Osteocyte (in vitro differentiated cells): ENCODE measurements around the gene ZDHHC7. TPM values are rescaled to one million over a fixed set of nuclear protein-coding genes. Genes with fewer than 3 reads are reported as not detected.
A peak's percentile ranks its signal among the peaks of the same experiment; 100 is the strongest.
"Not testable (repeated sequence)": the region's sequence is repeated elsewhere in the genome, so short reads cannot be mapped to it uniquely, and the experiment has no call there.

ENCODE experiments used
- DNase-seq: peaks from one replicate; pipeline ENCODE4 v3.0.0; 2021; ENCODE audit warnings: mixed read lengths; ENCODE audit not compliant: unreplicated experiment; ENCODE audit errors: extremely low spot score
- H3K27ac Mint-ChIP-seq: one replicate; pipeline ENCODE4 v1.8.0; 2021; ENCODE audit warnings: mild to moderate bottlenecking, mixed read lengths; ENCODE audit not compliant: unreplicated experiment
- H3K27me3 Mint-ChIP-seq: one replicate; pipeline ENCODE4 v1.8.0; 2021; ENCODE audit warnings: mixed read lengths; ENCODE audit not compliant: unreplicated experiment
- H3K36me3 Mint-ChIP-seq: one replicate; pipeline ENCODE4 v1.8.0; 2021; ENCODE audit warnings: mixed read lengths; ENCODE audit not compliant: unreplicated experiment
- H3K4me1 Mint-ChIP-seq: one replicate; pipeline ENCODE4 v1.8.0; 2021; ENCODE audit warnings: mixed read lengths; ENCODE audit not compliant: unreplicated experiment
- H3K4me3 Mint-ChIP-seq: one replicate; pipeline ENCODE4 v1.8.0; 2021; ENCODE audit warnings: mild to moderate bottlenecking, moderate library complexity, mixed read lengths; ENCODE audit not compliant: unreplicated experiment
- H3K9me3 Mint-ChIP-seq: one replicate; pipeline ENCODE4 v1.8.0; 2021; ENCODE audit warnings: mixed read lengths; ENCODE audit not compliant: unreplicated experiment
- total RNA-seq: library from RNA; stranded (reverse); gene quantifications from 2 replicates; pipeline ENCODE4 v1.2.1, GENCODE V29; 2021
- TF ChIP-seq, protein P1 (sequence below): fragments of 200-600 bp; sonication (generic); IDR thresholded peaks from 2 replicates; pipeline ENCODE4 v1.5.0; 2021; ENCODE audit warnings: antibody characterized with exemption, mild to moderate bottlenecking, moderate library complexity

ZDHHC7 gene
- total RNA-seq, 1 donor from 2014 or later: 53.7 TPM

DNA sequence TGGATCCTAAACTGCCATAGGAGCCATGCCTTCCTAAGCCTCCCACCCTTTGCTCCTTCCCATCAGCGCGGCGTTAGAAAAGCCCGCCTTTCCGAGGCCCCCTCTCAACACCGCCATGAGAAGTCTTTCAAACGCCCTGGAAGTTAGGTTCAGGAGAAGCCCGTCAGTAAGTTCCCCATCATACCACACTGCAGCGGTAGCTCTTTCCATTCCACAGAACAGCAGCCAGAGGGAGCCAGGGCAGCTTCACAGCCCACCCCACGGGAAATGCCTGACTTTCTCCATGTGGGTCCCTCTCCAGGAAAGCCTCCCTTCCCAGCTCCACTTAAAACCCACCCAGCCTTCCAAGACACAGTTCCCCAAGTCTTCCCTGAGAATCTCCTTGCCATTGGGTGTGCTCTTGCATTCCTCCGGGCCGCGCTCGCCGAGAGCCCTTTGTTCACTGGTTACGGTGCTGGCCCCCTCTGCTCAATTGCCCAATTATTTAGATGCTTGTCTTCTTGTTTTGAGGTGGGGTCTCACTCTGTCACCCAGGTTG is 44.9 kb upstream of the ZDHHC7 start:
- Mint-ChIP-seq H3K36me3 (no peaks in the 10 kb centered on the region), H3K9me3 (no peaks in the 10 kb centered on the region), H3K4me3 (no peak overlapping the region), H3K27ac (no peak overlapping the region), H3K27me3 (no peaks in the 10 kb centered on the region), H3K4me1 (peaks cover 20% of the 10 kb centered on the region)
- no peak for DNase-seq
- TF ChIP-seq, protein P1, sequence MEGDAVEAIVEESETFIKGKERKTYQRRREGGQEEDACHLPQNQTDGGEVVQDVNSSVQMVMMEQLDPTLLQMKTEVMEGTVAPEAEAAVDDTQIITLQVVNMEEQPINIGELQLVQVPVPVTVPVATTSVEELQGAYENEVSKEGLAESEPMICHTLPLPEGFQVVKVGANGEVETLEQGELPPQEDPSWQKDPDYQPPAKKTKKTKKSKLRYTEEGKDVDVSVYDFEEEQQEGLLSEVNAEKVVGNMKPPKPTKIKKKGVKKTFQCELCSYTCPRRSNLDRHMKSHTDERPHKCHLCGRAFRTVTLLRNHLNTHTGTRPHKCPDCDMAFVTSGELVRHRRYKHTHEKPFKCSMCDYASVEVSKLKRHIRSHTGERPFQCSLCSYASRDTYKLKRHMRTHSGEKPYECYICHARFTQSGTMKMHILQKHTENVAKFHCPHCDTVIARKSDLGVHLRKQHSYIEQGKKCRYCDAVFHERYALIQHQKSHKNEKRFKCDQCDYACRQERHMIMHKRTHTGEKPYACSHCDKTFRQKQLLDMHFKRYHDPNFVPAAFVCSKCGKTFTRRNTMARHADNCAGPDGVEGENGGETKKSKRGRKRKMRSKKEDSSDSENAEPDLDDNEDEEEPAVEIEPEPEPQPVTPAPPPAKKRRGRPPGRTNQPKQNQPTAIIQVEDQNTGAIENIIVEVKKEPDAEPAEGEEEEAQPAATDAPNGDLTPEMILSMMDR: peak; percentile 41

DNA sequence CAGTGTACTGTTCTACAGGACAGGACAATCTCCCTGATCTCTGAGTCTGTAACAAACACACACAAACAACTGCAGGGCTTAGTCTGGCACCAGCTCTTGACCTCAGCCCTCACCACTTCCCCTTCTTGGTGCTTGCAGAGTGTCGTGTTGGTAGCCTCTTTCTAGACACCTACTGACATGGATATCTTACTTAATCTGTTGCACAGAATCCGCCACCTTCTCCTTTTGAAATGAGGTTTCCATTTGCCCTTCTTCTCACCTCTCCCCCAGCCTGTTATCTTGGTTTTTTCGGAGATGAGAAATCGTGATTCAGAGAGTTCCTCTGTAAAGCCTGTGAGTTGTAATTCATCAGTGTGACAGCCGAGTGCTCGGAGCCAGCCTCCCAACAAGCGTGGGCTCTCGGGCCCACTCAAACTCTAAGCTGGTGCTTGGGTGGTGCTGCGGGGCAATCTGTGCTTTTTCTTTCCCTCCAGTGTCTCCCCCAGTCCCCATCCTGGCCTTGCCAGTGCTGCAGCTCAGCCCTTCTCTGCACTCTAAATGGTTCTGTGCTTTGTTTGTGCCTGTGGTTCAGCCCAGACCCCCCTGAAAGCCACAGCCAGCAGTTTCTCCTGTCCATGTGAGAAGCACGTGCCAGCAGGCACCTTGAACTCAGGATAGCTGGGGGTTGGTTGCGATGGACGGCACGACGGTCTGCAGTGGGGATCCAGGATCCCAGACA is 44.3 kb upstream of the ZDHHC7 start:
- no peaks in the 10 kb centered on the region for H3K9me3 Mint-ChIP-seq
- TF ChIP-seq, protein P1: no peak
- H3K4me3 Mint-ChIP-seq: peak overlapping the region; percentile 50
- H3K27me3 Mint-ChIP-seq: no peaks in the 10 kb centered on the region
- no peaks in the 10 kb centered on the region for H3K36me3 Mint-ChIP-seq
- peaks cover 25% of the 10 kb centered on the region for H3K4me1 Mint-ChIP-seq
- DNase-seq: no peak
- H3K27ac Mint-ChIP-seq: peak overlapping the region; percentile 76

DNA sequence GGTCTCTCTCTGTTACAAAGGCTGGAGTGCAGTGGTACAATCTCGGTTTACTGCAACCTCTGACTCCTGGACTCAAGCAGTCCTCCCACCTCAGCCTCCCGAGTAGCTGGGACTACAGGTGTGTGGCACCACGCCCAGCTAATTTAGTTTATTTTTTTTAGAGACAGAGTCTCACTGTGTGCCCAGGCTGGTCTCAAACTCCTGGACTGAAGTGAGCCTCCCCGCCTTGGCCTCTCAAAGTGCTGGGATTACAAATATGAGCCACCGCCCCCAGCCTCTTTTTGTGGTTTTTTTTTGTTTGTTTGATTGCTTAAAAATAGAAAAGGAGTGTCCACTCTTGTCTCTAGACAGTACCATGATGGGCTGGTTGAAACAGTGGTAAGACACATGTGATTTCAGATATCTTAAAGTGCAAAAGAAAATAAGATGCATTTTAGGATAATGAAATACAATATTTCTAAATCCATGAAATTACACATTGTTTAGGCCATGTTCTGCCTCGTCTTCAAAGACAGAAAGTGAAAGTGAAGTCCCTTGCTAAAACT is 43.7 kb upstream of the ZDHHC7 start:
- Mint-ChIP-seq H3K9me3 (no peaks in the 10 kb centered on the region), H3K4me3 (peak overlapping the region; percentile 50), H3K27ac (peak overlapping the region; percentile 76), H3K27me3 (no peaks in the 10 kb centered on the region), H3K36me3 (no peaks in the 10 kb centered on the region), H3K4me1 (peaks cover 29% of the 10 kb centered on the region)
- TF ChIP-seq, protein P1: no peak
- no peak for DNase-seq

GRCh38 chr16:85054321-85054720 is 43.0 kb upstream of the ZDHHC7 start:
- H3K27me3 Mint-ChIP-seq: not testable (repeated sequence)

GRCh38 chr16:85052536-85052935 is 41.2 kb upstream of the ZDHHC7 start:
- no peaks in the 10 kb centered on the region for H3K27me3 Mint-ChIP-seq
- no peak overlapping the region for H3K4me3 Mint-ChIP-seq
- peaks cover 33% of the 10 kb centered on the region for H3K4me1 Mint-ChIP-seq
- H3K36me3 Mint-ChIP-seq: no peaks in the 10 kb centered on the region
- TF ChIP-seq, protein P1: no peak
- no peak for DNase-seq
- no peaks in the 10 kb centered on the region for H3K9me3 Mint-ChIP-seq
- H3K27ac Mint-ChIP-seq: peak overlapping the region; percentile 27

More at GRCh38 chr16:85054321-85054720, 43.0 kb upstream of the ZDHHC7 start:
- peaks cover 33% of the 10 kb centered on the region for H3K4me1 Mint-ChIP-seq
- H3K9me3 Mint-ChIP-seq, H3K36me3 Mint-ChIP-seq, DNase-seq, H3K4me3 Mint-ChIP-seq, H3K27ac Mint-ChIP-seq: not testable (repeated sequence)
